ENCODE data around the gene PPM1J.
A peak's percentile ranks its signal among the peaks of the same experiment; 100 is the strongest.

DNA sequence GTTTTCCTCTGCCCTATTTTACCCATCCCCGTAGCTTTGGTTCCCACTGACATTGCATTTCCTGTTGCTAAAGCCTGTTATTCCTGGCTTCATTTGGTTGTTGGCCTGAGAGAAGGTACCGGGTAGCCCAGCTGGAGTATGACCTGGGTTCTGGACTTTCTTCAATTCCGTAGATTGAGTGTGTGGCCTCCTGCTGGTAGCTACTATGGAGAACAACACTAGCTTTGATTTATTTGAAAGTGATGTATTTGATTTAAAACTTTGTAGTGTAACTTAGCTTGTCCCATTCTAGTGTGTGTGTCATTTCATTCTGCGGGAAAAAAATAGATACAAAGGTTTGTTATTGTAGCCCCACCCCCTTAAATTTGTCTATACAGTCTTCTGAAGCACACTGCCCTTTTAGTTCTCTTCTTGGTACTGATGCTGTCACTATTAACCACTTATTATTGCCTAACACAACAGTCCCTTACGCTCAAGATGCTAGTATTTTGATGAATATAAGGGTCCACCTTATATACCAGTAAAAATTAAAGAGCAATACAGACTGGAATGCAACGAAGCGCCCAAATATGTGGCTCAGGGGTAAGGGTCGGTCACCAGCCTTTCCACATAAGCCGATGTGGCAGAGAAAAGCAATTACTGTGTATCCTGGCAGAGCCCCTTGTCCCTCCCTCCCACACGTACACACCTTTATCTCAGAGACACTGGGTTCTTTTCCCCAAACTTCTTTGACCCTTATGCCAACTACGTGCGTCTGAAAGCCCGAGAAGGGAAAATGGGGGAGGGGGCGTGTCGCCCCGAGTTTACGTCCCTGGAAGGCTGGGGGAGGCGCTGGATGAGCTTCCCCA is 41.3 kb downstream of the PPM1J start:
- TF ChIP-seq, protein P1, sequence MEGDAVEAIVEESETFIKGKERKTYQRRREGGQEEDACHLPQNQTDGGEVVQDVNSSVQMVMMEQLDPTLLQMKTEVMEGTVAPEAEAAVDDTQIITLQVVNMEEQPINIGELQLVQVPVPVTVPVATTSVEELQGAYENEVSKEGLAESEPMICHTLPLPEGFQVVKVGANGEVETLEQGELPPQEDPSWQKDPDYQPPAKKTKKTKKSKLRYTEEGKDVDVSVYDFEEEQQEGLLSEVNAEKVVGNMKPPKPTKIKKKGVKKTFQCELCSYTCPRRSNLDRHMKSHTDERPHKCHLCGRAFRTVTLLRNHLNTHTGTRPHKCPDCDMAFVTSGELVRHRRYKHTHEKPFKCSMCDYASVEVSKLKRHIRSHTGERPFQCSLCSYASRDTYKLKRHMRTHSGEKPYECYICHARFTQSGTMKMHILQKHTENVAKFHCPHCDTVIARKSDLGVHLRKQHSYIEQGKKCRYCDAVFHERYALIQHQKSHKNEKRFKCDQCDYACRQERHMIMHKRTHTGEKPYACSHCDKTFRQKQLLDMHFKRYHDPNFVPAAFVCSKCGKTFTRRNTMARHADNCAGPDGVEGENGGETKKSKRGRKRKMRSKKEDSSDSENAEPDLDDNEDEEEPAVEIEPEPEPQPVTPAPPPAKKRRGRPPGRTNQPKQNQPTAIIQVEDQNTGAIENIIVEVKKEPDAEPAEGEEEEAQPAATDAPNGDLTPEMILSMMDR (IDR thresholded peaks at IDR 0.05): peak; percentile 38
- TF ChIP-seq EZH2 (IDR thresholded peaks at IDR 0.05) (no peak), EZH2phosphoT487 (IDR thresholded peaks at IDR 0.05) (no peak)
